Islet precursor cell (in vitro differentiated cells): ENCODE measurements around the gene XPO1.
"Not testable (repeated sequence)": the region's sequence is repeated elsewhere in the genome, so short reads cannot be mapped to it uniquely, and the experiment has no call there.

ENCODE experiments used
- DNase-seq: peaks from one replicate; pipeline ENCODE4 v3.0.0-alpha.2; 2018

XPO1 gene

DNA sequence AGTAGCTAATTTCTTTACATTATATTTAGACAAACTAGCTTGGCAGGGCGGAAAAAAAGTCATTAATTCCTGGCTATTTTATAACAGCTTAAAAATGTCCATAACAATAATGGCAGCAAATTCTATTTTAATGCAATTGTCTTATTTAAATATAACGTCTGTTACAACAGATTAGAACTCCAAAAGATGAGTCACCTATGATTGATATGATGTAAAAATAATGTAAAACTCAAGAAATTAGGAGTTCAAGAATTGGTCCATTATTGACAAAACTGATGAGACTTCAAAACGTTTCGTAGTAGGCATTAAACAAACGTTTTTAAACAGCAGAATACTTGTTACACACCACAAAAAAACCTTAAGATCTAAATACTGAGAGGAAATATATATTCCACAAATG, 2.7 kb downstream of the XPO1 start:
- DNase-seq = no peak

DNA sequence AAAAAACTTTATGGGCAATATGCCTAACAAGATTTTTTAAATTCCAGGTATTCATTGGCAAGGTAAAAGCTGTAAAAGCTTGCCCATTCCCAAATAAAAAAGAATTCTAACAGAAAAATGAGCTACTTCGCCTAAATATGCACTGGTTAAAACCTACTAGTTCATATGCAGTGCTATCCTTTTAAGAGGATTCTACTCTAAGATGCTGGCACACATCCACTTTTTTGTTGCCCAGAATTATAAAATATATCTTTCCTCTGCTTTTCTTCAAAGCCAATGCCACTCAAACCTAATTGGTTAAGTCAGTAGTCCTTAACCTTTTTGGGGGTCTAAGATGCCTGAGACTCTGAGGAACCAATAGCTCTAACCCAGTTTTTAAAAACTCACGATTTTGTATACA, 3.2 kb downstream of the XPO1 start:
- DNase-seq = no peak

DNA sequence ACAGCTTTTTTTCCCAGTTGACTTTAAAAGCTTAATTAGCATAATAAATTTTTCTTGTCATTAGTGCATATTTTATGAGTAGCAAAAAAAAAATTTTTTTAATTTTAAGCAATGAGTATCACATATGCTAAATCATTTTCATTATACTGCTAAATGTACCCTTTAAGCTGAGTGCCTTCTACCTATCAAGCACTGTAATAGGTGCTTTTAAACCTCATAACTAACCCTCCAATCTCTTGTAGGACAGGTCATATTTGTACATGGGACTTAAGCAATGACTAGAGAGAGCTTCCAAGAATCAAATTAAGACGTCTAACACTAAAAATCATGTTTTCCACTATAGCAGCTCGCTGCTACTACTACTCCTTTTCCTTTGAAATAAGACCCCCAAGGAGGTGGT, 7.4 kb downstream of the XPO1 start:
- DNase-seq = no peak

DNA sequence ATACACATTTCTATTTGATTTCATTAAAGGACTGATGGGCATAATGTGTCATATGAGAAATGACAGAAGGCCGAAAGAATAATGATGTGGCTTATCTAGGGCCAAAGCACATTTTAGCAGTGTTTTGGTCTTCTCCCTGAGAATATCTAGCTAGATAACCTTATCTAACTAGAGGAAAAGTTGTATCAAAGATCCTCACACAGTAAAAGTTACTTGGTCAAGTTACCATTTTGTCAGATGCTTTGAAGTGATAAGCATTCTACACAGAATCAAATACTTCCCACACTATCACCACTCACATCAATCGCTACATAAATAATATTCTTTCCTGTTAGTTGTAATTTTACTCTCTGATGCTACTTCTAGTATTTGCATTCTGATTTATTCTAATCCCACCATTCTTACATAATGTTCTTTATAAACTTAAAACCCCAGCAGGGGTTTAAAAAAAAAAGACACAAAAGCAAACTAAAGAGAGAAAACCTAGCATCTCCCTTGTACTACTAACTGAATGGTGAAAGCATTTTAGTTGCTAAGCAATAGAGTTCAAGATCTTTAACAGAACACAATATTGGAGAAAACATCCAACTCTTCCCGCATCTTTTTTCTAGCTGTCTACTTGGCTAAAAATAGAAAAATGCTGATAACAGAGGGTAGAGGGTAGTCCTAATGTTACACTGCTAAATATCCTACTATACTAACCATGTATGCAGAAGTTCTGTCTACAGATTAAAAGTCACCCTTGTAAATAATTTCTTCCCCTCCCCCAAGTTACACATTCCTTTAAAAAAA, 8.0 kb downstream of the XPO1 start:
- no peak for DNase-seq

DNA sequence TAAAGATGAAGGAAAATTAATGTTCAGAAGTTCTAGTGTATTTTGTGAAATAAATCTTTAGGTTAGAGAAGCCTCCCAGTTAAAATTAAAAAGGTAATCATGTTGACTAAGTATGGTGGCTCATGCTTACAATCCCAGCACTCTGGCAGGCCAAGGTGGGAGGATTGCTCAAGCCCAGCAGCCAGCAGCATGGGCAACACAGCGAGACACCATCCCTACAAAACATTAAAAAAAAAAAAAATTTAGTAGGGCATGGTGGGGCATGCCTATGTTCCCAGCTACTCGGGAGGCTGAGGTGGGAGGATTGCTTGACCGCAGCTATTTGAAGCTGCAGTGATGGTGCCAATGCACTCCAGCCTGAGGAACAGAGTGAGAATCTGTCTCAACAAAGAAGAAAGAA, 17.9 kb downstream of the XPO1 start:
- no peak for DNase-seq

DNA sequence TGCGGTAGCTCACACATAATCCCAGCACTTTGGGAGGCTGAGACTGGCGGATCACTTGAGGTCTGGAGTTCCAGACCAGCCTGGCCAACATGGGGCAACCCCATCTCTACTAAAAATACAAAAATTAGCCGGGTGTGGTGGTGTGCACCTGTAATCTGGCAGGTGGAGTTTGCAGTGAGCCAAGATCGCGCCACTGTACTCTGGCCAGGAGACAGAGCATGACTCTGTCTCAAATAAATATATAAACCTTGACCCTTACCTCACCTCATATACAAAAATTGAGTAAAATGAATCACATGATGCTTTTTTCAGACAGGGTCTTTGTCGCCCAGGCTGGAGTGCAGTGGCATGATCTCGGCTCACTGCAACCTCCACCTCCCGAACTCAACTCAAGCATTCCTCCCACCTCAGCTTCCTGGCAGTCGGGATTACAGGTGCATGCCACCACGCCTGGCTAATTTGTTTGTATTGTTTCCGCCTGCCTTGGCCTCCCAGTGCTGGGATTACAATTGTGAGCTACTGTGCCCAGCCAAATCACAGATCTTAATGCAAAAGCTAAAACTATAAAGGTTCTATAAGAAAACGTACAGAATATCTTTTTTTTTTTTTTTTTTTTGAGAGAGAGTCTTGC, 25.3 kb downstream of the XPO1 start:
- DNase-seq = no peak

DNA sequence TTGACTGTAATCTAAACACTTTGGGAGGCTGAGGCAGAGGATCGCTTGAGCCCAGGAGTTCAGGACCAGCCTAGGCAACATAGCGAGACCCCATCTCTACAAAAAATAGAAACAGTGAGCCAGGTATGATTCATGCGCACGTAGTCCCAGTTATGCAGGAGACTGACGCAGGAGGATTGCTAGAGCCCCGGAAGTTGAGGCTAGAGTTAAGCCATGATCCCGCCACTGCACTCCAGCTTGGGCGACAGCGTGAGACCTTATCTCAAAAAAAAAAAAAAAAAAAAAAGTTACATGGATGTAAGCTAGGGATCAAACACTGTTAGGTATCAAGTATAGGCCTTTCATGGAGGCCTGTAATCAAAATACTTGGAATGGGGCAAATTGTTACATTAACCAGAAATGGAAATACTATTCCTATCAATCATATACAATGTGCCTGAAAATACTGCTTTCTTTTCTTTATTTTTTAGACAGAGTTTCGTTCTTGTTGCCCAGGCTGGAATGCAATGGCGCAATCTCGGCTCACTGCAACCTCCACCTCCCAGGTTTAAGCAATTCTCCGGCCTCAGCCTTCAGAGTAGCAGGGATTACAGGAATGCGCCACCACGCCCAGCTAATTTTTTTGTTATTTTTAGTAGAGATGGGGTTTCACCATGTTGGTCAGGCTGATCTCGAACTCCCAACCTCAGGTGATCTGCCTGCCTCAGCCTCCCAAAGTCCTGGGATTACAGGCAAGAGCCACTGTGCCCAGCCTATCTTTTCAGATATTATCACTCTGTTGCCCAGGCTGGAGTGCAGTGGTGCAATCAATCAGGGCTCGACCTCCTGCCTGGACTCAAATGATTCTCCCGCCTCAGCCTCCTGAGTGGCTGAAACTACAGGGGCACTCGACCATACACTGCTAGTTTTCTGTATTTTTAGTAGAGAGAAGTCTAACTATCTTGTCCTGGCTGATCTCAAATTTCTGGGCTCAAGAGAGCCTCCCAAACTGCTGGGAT, 27.2 kb downstream of the XPO1 start:
- no peak for DNase-seq

DNA sequence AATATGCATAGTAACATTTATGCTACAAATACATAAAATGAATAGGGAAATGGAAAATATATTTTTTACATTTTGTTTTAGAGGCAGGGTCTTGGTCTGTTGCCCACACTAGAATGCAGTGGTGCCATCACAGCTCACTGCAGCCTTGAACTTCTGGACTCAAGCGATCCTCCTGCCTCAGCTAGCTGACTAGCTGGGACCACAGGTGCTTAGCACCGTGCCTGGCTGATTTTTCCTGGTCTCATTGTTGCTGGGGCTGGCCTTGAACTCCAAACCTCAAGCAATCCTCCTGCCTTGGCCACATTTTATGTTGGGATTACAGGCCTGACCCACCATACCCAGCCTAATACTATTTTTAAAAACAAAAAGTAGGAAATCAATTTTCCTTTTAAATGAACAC, 33.2 kb downstream of the XPO1 start:
- DNase-seq = no peak

DNA sequence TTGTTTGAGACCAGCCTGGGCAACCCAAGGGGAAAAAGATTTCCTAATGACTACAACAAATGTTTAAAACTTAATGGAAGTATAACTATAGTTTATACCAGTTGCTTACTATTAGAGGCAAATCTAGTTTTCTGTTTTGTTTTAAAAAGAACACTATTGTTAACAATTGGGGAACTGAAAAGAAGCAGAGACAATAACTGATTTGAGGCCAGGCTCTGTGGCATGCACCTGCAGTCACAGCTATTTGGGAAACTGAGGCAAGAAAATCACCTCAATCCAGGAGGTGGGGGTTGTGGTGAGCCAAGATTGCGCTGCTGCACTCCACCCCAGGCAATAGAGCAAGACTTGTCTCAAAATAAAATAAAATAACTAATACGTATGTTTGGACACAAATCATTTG, 39.1 kb downstream of the XPO1 start:
- DNase-seq = no peak

DNA sequence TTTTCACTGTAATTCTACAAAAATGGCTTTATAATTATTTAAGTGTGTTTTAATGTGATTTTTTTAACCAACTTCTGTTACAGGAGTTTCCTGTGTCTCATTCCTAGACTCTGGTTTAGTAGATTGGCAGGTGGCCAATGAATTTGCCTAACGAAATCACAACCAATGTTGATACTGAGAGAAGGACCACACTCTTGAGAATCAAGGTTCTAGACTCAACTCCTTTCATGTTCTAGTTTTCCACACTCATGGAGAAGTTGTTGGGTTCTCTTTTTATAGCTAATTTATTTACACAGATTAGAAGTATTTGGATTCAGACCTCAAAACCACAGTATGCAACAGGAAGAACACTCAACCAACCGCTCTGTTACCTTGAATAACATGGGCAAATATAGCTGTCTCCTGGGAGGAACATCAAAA, 44.6 kb downstream of the XPO1 start:
- DNase-seq = no peak

DNA sequence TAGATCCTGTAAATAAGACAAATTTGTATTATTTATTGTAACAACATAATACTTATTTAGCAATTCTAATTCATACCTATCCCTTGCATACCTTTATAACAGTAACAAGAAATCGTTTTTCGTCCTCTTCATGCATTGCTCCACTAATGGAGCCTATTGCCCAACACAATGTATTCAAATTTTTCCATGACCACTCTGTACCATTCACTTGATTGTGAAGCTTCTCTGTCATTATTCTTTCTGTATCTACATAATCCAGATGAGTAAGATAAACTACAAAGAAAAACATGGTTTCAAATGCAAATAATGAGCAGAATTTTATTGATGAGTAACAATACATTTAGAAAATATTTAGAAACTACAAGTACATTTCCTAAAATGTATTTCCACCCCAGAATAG, 45.7 kb downstream of the XPO1 start:
- no peak for DNase-seq

DNA sequence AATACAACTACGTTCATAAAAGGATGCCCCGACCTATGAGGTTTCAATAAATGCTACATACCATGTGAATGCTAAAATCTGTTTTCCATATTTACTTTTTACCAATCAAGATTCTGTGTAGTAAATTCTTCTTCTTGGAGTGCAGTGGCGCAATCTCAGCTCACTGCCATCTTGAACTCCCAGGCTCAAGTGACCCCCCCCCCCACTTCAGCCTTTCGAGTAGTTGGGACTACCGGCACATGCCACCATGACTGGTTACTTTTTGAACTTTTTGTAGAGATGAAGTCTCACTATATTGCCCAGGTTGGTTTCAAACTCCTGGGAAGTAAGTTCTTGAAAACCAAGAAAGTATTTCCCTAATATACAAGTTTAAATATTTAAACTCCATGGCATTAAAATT, 52.9 kb downstream of the XPO1 start:
- DNase-seq = no peak

DNA sequence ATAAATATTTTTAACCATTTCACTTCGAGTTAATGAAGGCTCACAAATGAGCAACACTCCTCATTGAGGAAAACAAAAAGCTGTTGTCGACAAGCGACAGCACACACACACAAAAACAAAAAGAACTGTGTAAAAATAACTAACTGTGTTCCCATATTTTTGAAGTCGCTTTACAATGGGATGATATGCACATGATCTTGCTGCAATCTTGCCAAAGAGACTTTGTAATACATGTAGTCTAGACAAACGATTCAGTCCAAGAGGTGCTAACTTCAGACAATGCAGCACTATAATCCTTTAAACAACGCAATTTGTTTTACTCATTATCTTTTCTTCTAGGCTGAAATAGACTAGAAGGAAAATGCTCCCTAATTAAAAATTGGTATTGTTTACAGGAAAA, 60.1 kb downstream of the XPO1 start:
- no peak for DNase-seq

DNA sequence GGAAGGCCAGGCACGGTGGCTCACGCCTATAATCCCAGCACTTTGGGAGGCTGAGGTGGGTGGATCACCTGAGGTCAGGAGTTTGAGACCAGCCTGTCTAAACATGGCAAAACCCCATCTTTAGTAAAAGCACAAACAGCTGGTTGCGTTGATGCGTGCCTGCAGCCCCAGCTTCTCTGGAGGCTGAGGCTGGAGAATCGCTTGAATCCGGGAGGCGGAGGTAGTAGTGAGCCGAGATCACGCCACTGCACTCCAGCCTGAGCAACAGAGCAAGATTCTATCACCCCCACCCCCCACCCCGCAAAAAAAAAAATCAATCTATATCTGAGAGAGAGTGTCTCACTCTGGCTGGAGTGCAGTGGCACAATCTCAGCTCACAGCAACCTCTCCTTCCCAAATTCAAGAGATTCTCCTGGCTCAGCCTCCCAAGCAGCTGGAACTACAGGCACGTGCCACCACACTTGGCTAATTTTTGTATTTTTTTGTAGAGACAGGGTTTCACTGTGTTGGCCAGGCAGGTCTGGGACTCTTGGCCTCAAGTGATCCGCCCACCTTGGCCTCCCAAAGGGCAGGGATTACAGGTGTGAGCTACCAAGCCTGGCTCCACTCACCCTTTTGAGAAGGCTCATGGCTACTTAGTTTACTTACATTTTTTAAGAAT, 61.1 kb downstream of the XPO1 start:
- not testable (repeated sequence) for DNase-seq

DNA sequence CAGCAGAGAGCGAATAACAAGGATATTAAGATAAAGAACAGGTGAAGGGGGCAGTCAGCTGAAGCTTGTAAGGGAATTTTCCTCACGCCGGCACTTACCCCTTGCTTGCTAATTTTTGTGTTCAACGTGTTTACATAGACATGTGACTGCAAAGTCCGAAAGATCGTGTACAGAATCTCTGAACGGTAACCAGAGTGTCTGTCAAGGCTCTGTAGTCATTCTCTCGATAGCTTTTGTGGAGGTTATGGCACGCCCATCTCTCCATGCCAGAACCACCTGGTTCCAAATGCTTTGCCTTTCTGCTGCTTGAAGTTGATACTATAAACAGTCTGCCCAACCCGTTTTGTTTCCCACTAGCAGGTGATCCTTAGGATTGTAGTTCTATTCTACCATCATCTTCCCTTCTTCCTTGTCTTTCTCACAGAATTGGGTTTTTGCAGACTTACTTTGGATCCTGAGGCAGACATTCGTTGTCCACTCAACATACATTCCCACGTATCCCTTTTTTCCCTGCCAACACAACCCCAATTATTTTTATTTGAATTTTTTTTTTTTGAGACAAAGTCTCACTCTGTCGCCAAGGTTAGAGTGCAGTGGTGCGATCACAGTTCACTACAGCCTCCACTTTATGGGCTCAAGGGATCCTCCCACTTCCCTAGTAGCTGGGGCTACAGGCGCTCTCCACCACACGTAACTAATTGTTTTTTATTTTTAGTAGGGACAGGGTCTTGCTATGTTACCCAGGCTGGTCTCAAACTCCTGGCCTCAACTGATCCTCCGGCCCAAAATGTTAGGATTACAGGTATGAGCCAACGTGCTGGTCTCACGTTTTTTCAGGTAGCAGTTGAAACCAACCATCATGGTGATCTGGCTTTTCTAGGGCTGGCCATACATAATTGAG, 66.0 kb downstream of the XPO1 start:
- DNase-seq = no peak

DNA sequence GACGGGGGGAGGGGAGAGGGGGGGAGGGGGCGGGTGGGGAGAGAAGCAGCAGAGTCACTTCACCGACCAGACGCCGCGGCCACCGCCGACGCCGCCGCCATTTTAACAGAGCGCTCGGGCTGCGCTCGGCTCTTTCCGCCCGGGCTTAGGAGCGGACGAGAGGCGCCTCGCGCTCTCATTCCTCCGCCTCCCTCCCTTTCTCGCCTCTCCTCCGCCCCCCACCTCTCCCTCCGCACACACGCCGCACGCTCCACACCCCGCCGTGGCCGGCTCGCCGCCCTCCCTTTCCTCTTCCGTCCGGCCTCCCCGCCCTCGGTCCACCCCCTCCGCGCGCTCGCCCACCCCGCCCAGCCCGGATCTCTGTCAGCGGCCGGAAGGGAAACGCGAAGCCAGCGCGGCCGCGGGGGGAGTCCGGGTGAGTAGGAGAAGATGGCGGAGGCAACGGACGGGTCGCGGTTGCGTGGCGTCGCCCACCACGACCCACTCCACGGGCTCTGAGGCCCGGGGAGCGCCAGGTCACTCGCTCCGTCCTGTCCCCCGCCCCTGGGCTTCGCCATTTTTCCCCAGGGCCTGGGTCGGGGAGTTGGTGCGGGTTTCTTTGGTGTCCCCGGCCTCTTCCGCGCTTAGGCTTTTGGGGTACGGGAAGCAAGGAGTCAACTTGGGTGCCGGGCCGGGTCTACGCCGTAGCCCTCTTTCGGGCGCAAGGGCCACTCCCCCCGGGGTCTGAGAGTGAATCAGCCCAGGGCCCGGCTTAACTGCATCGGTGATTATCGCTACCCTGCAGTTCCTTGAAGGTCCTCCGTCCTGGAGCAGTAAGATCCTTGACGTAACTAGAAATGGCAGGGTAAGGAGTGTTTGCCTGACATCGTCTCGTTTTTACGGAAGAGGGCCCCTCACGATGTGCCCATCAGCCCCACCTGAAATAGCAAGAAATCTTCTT, 66.9 kb downstream of the XPO1 start, which contains the start of gene USP34:
Gene USP34 (minus strand): TSS at position 123 of the 940 bp plus-strand sequence. CDS start 395 bp downstream, outside the sequence.
- DNase-seq = peak; percentile 98

DNA sequence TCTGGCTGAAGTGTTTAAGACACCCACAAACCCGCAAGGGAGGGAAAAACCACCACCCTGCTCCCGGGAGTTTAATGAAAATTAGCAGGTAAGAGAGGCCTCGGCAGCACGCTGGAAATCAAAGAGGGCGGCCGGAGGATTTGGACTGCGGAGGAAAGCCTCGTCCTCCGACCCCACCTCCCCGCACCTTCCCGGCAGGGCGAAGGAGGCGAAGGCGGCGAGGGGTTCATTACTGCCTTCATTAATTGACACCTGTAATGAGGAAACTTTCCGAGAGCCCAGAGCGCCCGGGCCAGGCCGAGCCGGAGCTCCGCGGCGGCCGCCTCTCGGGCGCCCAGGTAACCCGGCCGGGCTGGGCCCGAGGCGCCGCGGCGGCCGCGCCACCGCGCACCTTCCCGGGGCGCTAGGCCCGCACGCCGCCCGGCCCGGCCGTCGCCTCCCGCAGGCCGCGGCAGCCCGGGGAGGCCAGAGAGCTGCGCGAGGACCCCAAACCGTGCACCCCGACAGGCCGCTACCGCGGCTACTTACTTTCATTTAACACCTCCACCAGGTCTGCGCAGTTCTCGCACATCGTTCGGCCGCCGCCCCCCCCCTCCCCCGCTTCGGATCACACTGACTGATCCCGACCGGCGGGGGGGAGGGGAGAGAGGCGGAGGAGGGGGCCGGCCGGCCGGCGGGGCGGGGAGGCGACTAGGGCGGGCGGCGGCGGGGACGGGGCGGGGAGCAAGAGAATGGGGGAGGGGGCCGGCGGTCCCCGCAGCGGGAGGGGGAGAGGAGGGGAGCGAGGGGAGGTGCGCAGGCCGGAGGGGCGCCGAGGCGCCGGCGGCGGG, 67.8 kb downstream of the XPO1 start:
- peak; percentile 93 for DNase-seq

DNA sequence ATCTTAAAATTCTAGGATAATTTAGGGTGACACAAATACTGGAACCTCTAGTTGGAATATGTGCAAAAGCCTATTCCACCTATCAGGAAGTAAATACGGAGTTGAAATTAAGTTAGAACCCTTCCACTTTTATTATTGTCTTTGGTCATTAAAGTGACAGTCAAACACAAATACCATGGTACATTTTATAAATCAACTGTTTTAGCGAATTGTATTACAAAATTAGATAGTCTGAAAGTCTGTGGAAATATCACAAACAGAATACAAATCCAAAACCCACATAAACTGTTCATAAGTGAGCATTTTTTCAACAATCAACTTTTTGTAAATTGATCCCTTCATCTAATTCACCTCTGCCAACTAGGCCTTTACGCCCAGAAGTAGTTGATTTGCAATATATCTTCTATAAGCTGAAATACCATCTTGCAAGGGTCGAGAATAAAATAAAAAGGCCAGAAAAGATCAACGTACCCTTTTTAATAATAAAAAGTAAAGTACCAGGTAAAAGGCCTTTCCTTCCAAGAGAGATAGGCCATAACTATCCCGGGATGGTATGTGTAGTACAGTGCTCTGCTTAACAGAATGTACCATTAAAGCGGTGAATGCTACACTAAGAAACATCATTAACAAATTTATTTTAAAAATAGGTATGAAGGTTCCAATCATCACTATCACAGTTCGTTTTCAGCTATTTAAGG, 68.6 kb downstream of the XPO1 start:
- DNase-seq = no peak

DNA sequence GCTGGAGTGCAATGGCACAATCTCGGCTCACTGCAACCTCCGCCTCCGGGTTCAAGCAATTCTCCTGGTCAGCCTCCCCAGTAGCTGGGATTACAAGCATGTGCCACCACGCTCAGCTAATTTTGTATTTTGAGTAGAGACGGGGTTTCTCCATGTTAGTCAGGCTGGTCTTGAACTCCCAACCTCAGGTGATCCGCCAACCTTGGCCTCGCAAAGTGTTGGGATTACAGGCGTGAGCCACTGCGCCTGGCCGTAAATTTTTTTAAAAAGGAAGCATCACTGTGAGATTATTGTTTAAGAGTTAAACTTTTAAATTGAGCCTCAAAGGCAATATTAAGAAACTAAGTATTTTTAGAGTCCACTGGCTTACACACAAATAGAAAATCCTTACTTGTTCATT, 69.9 kb downstream of the XPO1 start:
- not testable (repeated sequence) for DNase-seq
